ENCODE results near the gene BSDC1. TPM values are rescaled to one million over a fixed set of nuclear protein-coding genes. Genes with fewer than 3 reads are reported as not detected.

Gene BSDC1
- total RNA-seq, 1 donor from 2014 or later, result 79.0 TPM

GRCh38 chr1:32335535-32335789 is 58.8 kb downstream of the BSDC1 start:
- no peak for TF ChIP-seq CTCF (IDR thresholded peaks at IDR 0.05; ENCODE audit: unreplicated experiment)
- DNase-seq (ENCODE audit: low spot score), result no peak
- Mint-ChIP-seq H3K4me1 (ENCODE audit: unreplicated experiment) (peaks cover 44% of the 10 kb centered on the region), H3K27ac (ENCODE audit: unreplicated experiment) (no peak overlapping the region), H3K9me3 (ENCODE audit: unreplicated experiment) (no peaks in the 10 kb centered on the region), H3K36me3 (ENCODE audit: low read depth, unreplicated experiment) (peaks cover 43% of the 10 kb centered on the region), H3K4me3 (ENCODE audit: unreplicated experiment) (peak overlapping the region; percentile 98), H3K27me3 (ENCODE audit: unreplicated experiment) (peaks cover 35% of the 10 kb centered on the region)

- Mint-ChIP-seq H3K27me3 (ENCODE audit: unreplicated experiment) (peaks cover 35% of the 10 kb centered on the region), H3K36me3 (ENCODE audit: low read depth, unreplicated experiment) (peaks cover 43% of the 10 kb centered on the region), H3K4me1 (ENCODE audit: unreplicated experiment) (peaks cover 42% of the 10 kb centered on the region), H3K9me3 (ENCODE audit: unreplicated experiment) (no peaks in the 10 kb centered on the region), H3K4me3 (ENCODE audit: unreplicated experiment) (peak overlapping the region; percentile 98), H3K27ac (ENCODE audit: unreplicated experiment) (peak overlapping the region; percentile 84)
- TF ChIP-seq CTCF (IDR thresholded peaks at IDR 0.05; ENCODE audit: unreplicated experiment), result peak; percentile 55
- DNase-seq (ENCODE audit: low spot score), result peak; percentile 58
Observed at GRCh38 chr1:32334864-32335534, 59.2 kb downstream of the BSDC1 start.

GRCh38 chr1:32334274-32334861 is 59.9 kb downstream of the BSDC1 start:
- DNase-seq (ENCODE audit: low spot score), result no peak
- Mint-ChIP-seq H3K27ac (ENCODE audit: unreplicated experiment) (peak overlapping the region; percentile 70), H3K4me3 (ENCODE audit: unreplicated experiment) (peak overlapping the region; percentile 98), H3K36me3 (ENCODE audit: low read depth, unreplicated experiment) (peaks cover 46% of the 10 kb centered on the region), H3K9me3 (ENCODE audit: unreplicated experiment) (no peaks in the 10 kb centered on the region), H3K4me1 (ENCODE audit: unreplicated experiment) (peaks cover 39% of the 10 kb centered on the region), H3K27me3 (ENCODE audit: unreplicated experiment) (peaks cover 30% of the 10 kb centered on the region)
- no peak for TF ChIP-seq CTCF (IDR thresholded peaks at IDR 0.05; ENCODE audit: unreplicated experiment)

GRCh38 chr1:32333251-32333963 is 60.8 kb downstream of the BSDC1 start:
- peaks cover 23% of the 10 kb centered on the region for H3K27me3 Mint-ChIP-seq (ENCODE audit: unreplicated experiment)
- H3K4me3 Mint-ChIP-seq (ENCODE audit: unreplicated experiment), result peak overlapping the region; percentile 98
- H3K36me3 Mint-ChIP-seq (ENCODE audit: low read depth, unreplicated experiment), result peaks cover 47% of the 10 kb centered on the region
- no peaks in the 10 kb centered on the region for H3K9me3 Mint-ChIP-seq (ENCODE audit: unreplicated experiment)
- no peak for TF ChIP-seq CTCF (IDR thresholded peaks at IDR 0.05; ENCODE audit: unreplicated experiment)
- no peak for DNase-seq (ENCODE audit: low spot score)
- peaks cover 34% of the 10 kb centered on the region for H3K4me1 Mint-ChIP-seq (ENCODE audit: unreplicated experiment)
- peak overlapping the region; percentile 86 for H3K27ac Mint-ChIP-seq (ENCODE audit: unreplicated experiment)
